HCT116 (cell line): ENCODE results near the gene SLC4A5.

ENCODE experiments used
- ATF3 ChIP-seq: IDR thresholded peaks from 2 replicates; pipeline ENCODE4 v1.6.1; 2012
- CBX3 ChIP-seq: IDR thresholded peaks from 2 replicates; pipeline ENCODE4 v1.6.1; 2012; ENCODE audit warnings: low read depth
- EGR1 ChIP-seq: IDR thresholded peaks from 2 replicates; pipeline ENCODE4 v1.6.1; 2012; ENCODE audit warnings: low read depth
- ELF1 ChIP-seq: IDR thresholded peaks from 2 replicates; pipeline ENCODE4 v1.6.1; 2012; ENCODE audit warnings: low read depth, borderline replicate concordance
- EZH2 ChIP-seq: fragments of 200-600 bp; sonication (generic); IDR thresholded peaks from 2 replicates; pipeline ENCODE4 v1.6.1; 2017; ENCODE audit warnings: antibody characterized with exemption, mixed run types
- EZH2phosphoT487 ChIP-seq: fragments of 200-600 bp; IDR thresholded peaks from 2 replicates; pipeline ENCODE4 v1.6.1; 2018; ENCODE audit warnings: antibody characterized with exemption, borderline replicate concordance
- POLR2A ChIP-seq: IDR thresholded peaks from 2 replicates; pipeline ENCODE4 v1.7.0; 2011; ENCODE audit warnings: borderline replicate concordance; ENCODE audit not compliant: insufficient read depth, insufficient read length; ENCODE audit errors: extremely low read depth
- RAD21 ChIP-seq: IDR thresholded peaks from 2 replicates; pipeline ENCODE4 v1.6.1; 2012; ENCODE audit warnings: low read depth, mild to moderate bottlenecking
- SIN3A ChIP-seq: IDR thresholded peaks from 2 replicates; pipeline ENCODE4 v1.6.1; 2012; ENCODE audit warnings: low read depth
- SRF ChIP-seq: IDR thresholded peaks from 2 replicates; pipeline ENCODE4 v1.6.1; 2012; ENCODE audit warnings: low read depth
- ZFX ChIP-seq: fragments of 450-650 bp; IDR thresholded peaks from 2 replicates; pipeline ENCODE4 v1.6.1; 2017
- ZNF274 ChIP-seq: fragments of 200-500 bp; sonication (Bioruptor generic); IDR thresholded peaks from 2 replicates; pipeline ENCODE4 v1.6.1; 2014; ENCODE audit warnings: mild to moderate bottlenecking, low read depth, low read length, inconsistent platforms
- TF ChIP-seq, protein P1 (sequence below), 3 experiments: fragments of 200-600 bp in 1 of 3; sonication (generic) in 1 of 3; IDR thresholded peaks in 2 of 3; conservative IDR thresholded peaks in 1 of 3; 2 replicates each; pipeline ENCODE4 v1.5.1; 2012 to 2017; ENCODE audit warnings: low read depth in 2 of 3, low read length in 2 of 3, antibody characterized with exemption in 1 of 3, borderline replicate concordance in 1 of 3, control low read depth in 1 of 3, mild to moderate bottlenecking in 1 of 3, mixed read lengths in 1 of 3, mixed run types in 1 of 3, moderate library complexity in 1 of 3; ENCODE audit not compliant: insufficient read depth in 1 of 3

DNA sequence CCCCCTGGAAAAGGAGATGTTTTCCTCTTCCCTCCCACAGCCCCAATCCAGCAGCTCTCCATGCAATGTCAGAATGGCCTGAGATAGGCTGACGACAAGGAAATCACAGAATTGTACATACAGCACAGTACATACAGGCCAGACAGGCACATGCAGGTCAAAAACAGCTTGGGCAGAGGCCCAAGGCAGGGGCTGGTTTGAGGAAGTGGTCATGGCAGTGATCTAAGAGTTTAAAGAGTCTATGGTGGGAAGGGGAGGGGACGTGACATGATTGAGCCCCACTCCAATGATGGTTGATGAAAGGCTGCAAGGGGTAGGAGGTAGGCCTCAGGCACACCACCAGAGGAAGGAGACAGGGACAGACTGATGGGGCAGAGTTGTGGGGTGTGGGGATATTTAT lies 32.6 kb upstream of the SLC4A5 start:
- no peak for TF ChIP-seq EGR1
- TF ChIP-seq, protein P1, sequence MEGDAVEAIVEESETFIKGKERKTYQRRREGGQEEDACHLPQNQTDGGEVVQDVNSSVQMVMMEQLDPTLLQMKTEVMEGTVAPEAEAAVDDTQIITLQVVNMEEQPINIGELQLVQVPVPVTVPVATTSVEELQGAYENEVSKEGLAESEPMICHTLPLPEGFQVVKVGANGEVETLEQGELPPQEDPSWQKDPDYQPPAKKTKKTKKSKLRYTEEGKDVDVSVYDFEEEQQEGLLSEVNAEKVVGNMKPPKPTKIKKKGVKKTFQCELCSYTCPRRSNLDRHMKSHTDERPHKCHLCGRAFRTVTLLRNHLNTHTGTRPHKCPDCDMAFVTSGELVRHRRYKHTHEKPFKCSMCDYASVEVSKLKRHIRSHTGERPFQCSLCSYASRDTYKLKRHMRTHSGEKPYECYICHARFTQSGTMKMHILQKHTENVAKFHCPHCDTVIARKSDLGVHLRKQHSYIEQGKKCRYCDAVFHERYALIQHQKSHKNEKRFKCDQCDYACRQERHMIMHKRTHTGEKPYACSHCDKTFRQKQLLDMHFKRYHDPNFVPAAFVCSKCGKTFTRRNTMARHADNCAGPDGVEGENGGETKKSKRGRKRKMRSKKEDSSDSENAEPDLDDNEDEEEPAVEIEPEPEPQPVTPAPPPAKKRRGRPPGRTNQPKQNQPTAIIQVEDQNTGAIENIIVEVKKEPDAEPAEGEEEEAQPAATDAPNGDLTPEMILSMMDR (IDR thresholded peaks at IDR 0.05 in 2 of 3, conservative IDR thresholded peaks at IDR 0.05 in 1 of 3; ENCODE audit: borderline replicate concordance in 1 of 3, insufficient read depth in 1 of 3, low read depth in 2 of 3, low read length in 2 of 3), result no peak
- TF ChIP-seq ATF3, result no peak
- no peak for TF ChIP-seq ELF1
- TF ChIP-seq POLR2A, result no peak
- no peak for TF ChIP-seq SRF
- TF ChIP-seq ZFX, result no peak
- no peak for TF ChIP-seq EZH2
- no peak for TF ChIP-seq CBX3
- no peak for TF ChIP-seq EZH2phosphoT487
- no peak for TF ChIP-seq ZNF274
- no peak for TF ChIP-seq RAD21
- TF ChIP-seq SIN3A, result no peak
